PC-3 (cell line): ENCODE results near the gene CPT1A. TPM values are rescaled to one million over a fixed set of nuclear protein-coding genes. Genes with fewer than 3 reads are reported as not detected.

ENCODE experiments used
- ATAC-seq: fragments of 200-7000 bp; cut with Tn5 transposase; 2 replicates; pipeline ENCODE4 v1.9.1; 2020; ENCODE audit warnings: mild to moderate bottlenecking, moderate library complexity
- BruUV-seq: library from RNA; stranded (reverse); fragments of 400-500 nt; replicated peaks from 2 replicates; lab custom pipeline; 2021; lab: Mats Ljungman, UMichigan
- CTCF ChIA-PET: fragments of 300-600 bp; sonication (Branson Sonifier 250); formaldehyde crosslinking; loops from one replicate; lab custom pipeline; 2022; ENCODE audit warnings: antibody characterized with exemption; lab: Charles Lee
- POLR2A ChIA-PET: fragments of 300-600 bp; sonication (Branson Sonifier 250); formaldehyde crosslinking; loops from one replicate; lab custom pipeline; 2022; ENCODE audit warnings: antibody characterized with exemption; ENCODE audit not compliant: unreplicated experiment; lab: Charles Lee
- DNase-seq: peaks from one replicate; pipeline ENCODE4 v3.0.0-alpha.2; 2015
- H2AFZ ChIP-seq: fragments of 300-600 bp; sonication (generic); 2 replicates; pipeline ENCODE4 v1.6.0; 2016; ENCODE audit warnings: antibody characterized with exemption, low read length
- H3F3A ChIP-seq: fragments of 300-600 bp; sonication (generic); one replicate; pipeline ENCODE4 v1.6.0; 2017; ENCODE audit warnings: antibody characterized with exemption, low read length, control low read depth, mild to moderate bottlenecking; ENCODE audit not compliant: unreplicated experiment
- H3K27ac ChIP-seq: fragments of 300-600 bp; sonication (generic); 2 replicates; pipeline ENCODE4 v1.5.1; 2016; ENCODE audit warnings: mild to moderate bottlenecking, low read length
- H3K27me3 ChIP-seq: fragments of 300-600 bp; sonication (generic); 2 replicates; pipeline ENCODE4 v1.6.1; 2016; ENCODE audit warnings: low read length, mixed read lengths
- H3K36me3 ChIP-seq: fragments of 300-600 bp; sonication (generic); 2 replicates; pipeline ENCODE4 v1.6.1; 2016; ENCODE audit warnings: low read depth, mixed run types, low read length, mixed read lengths
- H3K4me1 ChIP-seq: fragments of 300-600 bp; sonication (generic); 2 replicates; pipeline ENCODE4 v1.5.1; 2016; ENCODE audit warnings: low read length; ENCODE audit not compliant: insufficient read depth
- H3K4me2 ChIP-seq: fragments of 300-600 bp; sonication (generic); 2 replicates; pipeline ENCODE4 v1.6.0; 2016; ENCODE audit warnings: low read length
- H3K4me3 ChIP-seq: fragments of 300-600 bp; sonication (generic); 2 replicates; pipeline ENCODE4 v1.5.1; 2016; ENCODE audit warnings: mild to moderate bottlenecking, low read length, mixed read lengths
- H3K79me2 ChIP-seq: fragments of 300-600 bp; sonication (generic); 2 replicates; pipeline ENCODE4 v1.6.1; 2017; ENCODE audit warnings: low read length, mixed read lengths
- H3K9ac ChIP-seq: fragments of 300-600 bp; sonication (generic); 2 replicates; pipeline ENCODE4 v1.6.0; 2016; ENCODE audit warnings: mild to moderate bottlenecking, low read length
- H3K9me2 ChIP-seq: fragments of 300-600 bp; sonication (generic); replicated peaks from 2 replicates; pipeline ENCODE4 v1.6.1; 2016; ENCODE audit warnings: mixed run types, low read length, mixed read lengths
- H3K9me3 ChIP-seq: fragments of 300-600 bp; sonication (generic); 2 replicates; pipeline ENCODE4 v1.6.1; 2016; ENCODE audit warnings: low read length, mixed read lengths
- H4K20me1 ChIP-seq: fragments of 300-600 bp; sonication (generic); 2 replicates; pipeline ENCODE4 v1.6.1; 2016; ENCODE audit warnings: low read length, mixed read lengths
- CTCF ChIP-seq: fragments of 300-600 bp; sonication (generic); conservative IDR thresholded peaks from 2 replicates; pipeline ENCODE4 v1.5.1; 2017; ENCODE audit warnings: antibody characterized with exemption, low read depth, mild to moderate bottlenecking, low read length
- EZH2 ChIP-seq: fragments of 300-600 bp; sonication (generic); IDR thresholded peaks from one replicate; pipeline ENCODE4 v1.6.1; 2017; ENCODE audit warnings: antibody characterized with exemption, mild to moderate bottlenecking, low read length; ENCODE audit not compliant: unreplicated experiment
- EZH2phosphoT487 ChIP-seq: fragments of 300-600 bp; sonication (generic); IDR thresholded peaks from 2 replicates; pipeline ENCODE4 v1.6.1; 2018; ENCODE audit warnings: mild to moderate bottlenecking, antibody characterized with exemption, low read length, borderline replicate concordance
- intact Hi-C: fragments of 100-400 bp; cut with micrococcal nuclease; formaldehyde crosslinking; loops from 2 replicates; pipeline ENCODE4 v1.9.0; 2023
- total RNA-seq: library from RNA; depleted of rRNA; stranded (reverse); fragments of >200 nt; gene quantifications from 2 replicates; pipeline ENCODE4 v1.2.3, GENCODE V29; 2014

Gene CPT1A
- total RNA-seq, 1 experiment from 2014 or later, result 38.1 TPM

DNA sequence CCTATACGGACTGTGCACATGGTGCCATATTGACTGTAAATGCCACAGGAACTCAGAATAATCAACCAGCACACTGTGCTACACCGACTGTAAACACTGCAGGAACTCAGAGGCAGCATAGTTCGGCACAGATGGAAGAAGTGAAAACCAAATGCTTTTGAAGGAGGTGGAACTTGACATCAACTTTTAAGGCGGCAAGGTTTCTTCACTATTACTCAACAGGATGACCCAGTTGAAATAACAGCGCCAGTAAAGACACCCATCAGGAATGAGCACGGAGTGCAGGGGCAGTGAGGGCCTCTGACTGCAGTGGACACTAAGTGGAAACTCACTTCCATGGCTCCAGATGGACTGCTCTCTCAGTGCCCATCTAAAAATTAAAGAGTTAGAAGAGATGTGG lies 106.1 kb downstream of the CPT1A start:
- CTCF ChIA-PET, result no interaction called here
- no peaks in the 10 kb centered on the region for H3K36me3 ChIP-seq
- H3K4me2 ChIP-seq, result no peak overlapping the region
- no peaks in the 10 kb centered on the region for H3K79me2 ChIP-seq
- no TSS peak for BruUV-seq
- DNase-seq (no peak), ATAC-seq (no peak)
- no peaks in the 10 kb centered on the region for H3K9me3 ChIP-seq
- H3K4me1 ChIP-seq, result no peaks in the 10 kb centered on the region
- intact Hi-C loops, result no loop called here
- H3K9ac ChIP-seq, result no peak overlapping the region
- H3K9me2 ChIP-seq, result no peaks in the 10 kb centered on the region
- no peak overlapping the region for H3K27ac ChIP-seq
- H3K4me3 ChIP-seq, result no peak overlapping the region
- no peaks in the 10 kb centered on the region for H4K20me1 ChIP-seq
- no peaks in the 10 kb centered on the region for H3K27me3 ChIP-seq
- no peak for TF ChIP-seq EZH2phosphoT487
- TF ChIP-seq CTCF, result no peak
- TF ChIP-seq EZH2, result no peak
- no peak overlapping the region for H2AFZ ChIP-seq
- H3F3A ChIP-seq, result no peaks in the 10 kb centered on the region
- POLR2A ChIA-PET, result no interaction called here

DNA sequence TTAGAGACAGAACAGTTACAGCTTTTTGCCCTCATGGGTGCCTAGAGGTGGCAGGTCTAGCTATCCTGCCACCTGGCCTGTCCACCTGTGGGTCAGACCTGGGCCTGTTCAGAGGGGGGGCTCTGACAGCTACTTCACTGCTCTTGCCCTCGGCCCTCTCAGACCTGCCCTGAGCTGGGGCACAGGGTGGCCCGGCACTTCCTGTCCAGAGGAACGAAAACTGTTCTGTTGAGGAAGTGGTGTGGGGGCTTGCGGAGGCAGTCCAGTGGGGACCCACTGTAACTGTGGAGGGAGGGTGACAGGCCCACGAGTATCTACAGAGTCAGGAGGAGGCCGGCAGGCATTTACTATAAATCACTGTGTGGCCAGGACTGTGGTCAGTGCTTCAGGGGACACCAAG lies 106.6 kb downstream of the CPT1A start:
- Histone ChIP-seq H4K20me1 (no peaks in the 10 kb centered on the region), H3K79me2 (no peaks in the 10 kb centered on the region), H3K36me3 (no peaks in the 10 kb centered on the region), H3K9ac (no peak overlapping the region), H3K4me1 (no peaks in the 10 kb centered on the region), H3K4me3 (no peak overlapping the region), H3F3A (no peaks in the 10 kb centered on the region), H3K9me2 (no peaks in the 10 kb centered on the region), H3K27ac (no peak overlapping the region), H3K4me2 (no peak overlapping the region), H3K27me3 (no peaks in the 10 kb centered on the region), H3K9me3 (no peaks in the 10 kb centered on the region), H2AFZ (no peak overlapping the region)
- no peak for DNase-seq
- ATAC-seq, result no peak
- POLR2A ChIA-PET, result no interaction called here
- intact Hi-C loops, result no loop called here
- TF ChIP-seq EZH2 (no peak), CTCF (no peak), EZH2phosphoT487 (no peak)
- CTCF ChIA-PET, result no interaction called here
- BruUV-seq, result no TSS peak

GRCh38 chr11:68734111-68734510 lies 107.6 kb downstream of the CPT1A start:
- H3K9me2 ChIP-seq, result no peaks in the 10 kb centered on the region
- H2AFZ ChIP-seq, result no peak overlapping the region
- ChIA-PET POLR2A (no interaction called here), CTCF (no interaction called here)
- H3K9ac ChIP-seq, result no peak overlapping the region
- DNase-seq (no peak), ATAC-seq (no peak)
- H3K27ac ChIP-seq, result no peak overlapping the region
- no peaks in the 10 kb centered on the region for H3K4me1 ChIP-seq
- no peaks in the 10 kb centered on the region for H4K20me1 ChIP-seq
- H3K9me3 ChIP-seq, result no peaks in the 10 kb centered on the region
- BruUV-seq, result no TSS peak
- no peaks in the 10 kb centered on the region for H3K36me3 ChIP-seq
- H3K27me3 ChIP-seq, result no peaks in the 10 kb centered on the region
- no peak overlapping the region for H3K4me3 ChIP-seq
- no peaks in the 10 kb centered on the region for H3F3A ChIP-seq
- H3K4me2 ChIP-seq, result no peak overlapping the region
- intact Hi-C loops, result no loop called here
- TF ChIP-seq EZH2phosphoT487, result no peak
- TF ChIP-seq EZH2, result no peak
- TF ChIP-seq CTCF, result no peak
- H3K79me2 ChIP-seq, result no peaks in the 10 kb centered on the region
